SK-N-DZ (cell line): ENCODE results near the gene SOCS7.
A peak's percentile ranks its signal among the peaks of the same experiment; 100 is the strongest.

Experiments used
- DNase-seq: peaks from one replicate; pipeline ENCODE4 v3.0.0-alpha.2; 2015; ENCODE audit warnings: low spot score

Gene SOCS7

GRCh38 chr17:38358586-38359513, 7.2 kb downstream of the SOCS7 start:
- no peak for DNase-seq

DNA sequence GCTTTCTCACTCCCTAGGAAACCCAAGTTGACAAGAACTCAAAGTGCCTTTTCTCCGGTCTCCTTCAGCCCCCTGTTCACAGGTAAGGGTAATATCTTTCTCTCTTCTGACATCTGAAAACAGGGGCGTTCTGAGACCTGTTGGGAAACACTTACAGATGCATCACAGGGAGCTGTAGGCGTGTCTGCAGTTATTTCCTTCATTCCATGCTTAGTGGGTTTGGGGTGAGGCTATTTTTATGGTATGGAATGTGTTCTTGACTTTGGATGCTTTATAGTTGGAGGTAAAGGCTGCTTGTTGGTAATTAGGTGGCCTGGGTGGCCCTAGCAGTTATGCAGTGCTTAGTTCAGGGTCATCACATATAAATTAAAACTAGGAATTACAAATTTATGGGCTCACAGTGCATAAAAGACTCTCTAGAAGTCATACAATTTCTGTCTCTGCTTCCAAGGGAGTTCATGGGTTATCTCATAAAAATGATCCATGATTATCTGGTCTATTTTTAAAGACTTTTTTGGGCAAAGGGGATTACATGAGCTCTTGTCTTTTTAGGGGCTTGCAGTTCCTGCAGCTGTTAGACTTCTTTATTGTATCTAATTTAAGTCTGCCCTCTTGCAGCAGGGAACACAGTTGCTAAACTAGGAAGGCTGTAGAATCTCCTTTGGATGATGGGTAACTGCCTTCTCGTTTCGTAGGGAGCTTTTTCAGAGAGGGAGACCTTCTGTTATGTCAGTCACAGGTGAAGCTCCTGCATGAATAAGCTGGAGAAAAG, 10.2 kb downstream of the SOCS7 start:
- no peak for DNase-seq

DNA sequence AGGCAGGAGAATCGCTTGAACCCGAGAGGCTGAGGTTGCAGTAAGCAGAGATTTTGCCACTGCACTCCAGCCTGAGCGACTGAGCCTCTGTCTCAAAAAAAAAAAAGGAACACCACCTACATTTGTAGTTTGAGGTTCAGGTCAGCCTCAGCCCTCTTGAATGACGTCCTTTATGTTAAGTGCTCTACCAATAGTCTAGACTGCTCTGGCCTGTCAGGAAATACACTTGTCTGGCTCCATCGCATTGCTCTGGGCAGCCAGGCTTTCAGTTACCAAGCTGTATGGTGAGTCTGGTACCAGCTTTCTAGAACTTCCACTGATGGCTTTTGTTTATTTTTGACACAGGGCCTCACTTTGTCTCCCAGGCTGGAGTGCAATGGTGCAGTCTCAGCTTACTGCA, 11.4 kb downstream of the SOCS7 start:
- no peak for DNase-seq

- no peak for DNase-seq
These were observed 13.1 kb downstream of the SOCS7 start for GRCh38 chr17:38364741-38365140.

GRCh38 chr17:38369124-38369886, 17.7 kb downstream of the SOCS7 start:
- DNase-seq, result no peak

GRCh38 chr17:38379448-38379847, 27.8 kb downstream of the SOCS7 start:
- no peak for DNase-seq

- no peak for DNase-seq
These were observed 43.4 kb downstream of the SOCS7 start for GRCh38 chr17:38395090-38395489.

DNA sequence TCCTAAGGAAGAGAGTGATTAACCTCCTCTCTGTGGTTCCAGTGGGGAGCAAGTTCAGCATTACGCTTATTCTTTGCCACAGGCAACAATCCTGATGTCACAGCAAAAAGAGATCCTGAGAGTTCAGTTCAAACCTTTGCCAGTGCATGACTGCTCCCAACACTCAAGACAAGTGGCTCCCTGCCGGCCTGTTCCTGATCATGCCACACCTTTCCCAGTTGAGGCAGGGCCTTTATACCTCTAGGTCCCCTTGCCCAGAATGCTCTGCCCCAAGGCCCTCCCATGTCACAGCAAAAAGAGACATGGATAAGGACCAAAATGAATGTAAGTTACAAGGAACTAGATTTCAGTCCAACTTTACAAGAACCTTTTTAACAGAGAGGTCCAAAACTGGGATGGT, 45.6 kb downstream of the SOCS7 start:
- DNase-seq, result no peak

DNA sequence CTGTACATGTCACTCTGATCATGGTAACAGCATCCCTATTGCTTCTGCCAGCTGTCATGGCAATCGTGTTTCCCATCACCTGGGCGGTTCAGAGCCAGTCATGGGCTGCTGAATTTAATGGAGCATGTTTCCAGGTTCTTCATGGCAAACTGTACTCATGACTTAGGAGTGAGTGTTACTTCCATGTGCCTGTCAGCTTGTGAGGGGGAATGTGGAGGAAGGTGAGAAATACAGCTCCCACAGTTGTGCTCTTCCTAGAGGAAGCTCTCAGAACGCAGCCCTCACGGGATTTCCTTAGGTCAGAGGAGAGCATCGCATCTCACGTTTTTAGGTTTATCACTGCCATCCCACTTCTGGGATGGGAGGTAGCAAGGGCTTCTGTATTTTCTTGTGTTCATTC, 48.6 kb downstream of the SOCS7 start:
- DNase-seq, result no peak

GRCh38 chr17:38401459-38401858, 49.8 kb downstream of the SOCS7 start:
- peak; percentile 51 for DNase-seq

DNA sequence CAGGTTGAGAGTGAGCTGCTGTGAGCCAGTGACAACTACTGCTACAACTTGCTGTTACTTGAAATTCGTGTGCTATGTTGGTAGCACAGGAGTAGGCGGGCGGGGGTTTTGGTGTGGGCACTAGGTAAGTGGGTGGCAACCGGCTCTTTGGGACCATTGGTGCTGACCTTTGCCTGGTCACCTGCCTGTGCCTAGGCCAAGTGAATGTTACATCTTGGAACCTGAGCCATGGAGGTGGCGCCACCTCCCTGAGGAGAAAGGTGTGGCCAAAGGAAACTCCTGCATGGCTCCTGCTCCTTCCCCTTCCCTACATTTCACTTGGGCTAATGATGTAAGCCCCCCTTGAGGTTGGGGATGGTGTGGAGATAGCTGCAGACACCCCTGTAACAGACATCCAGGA, 51.3 kb downstream of the SOCS7 start:
- no peak for DNase-seq

- DNase-seq, result peak; percentile 80
These were observed 51.8 kb downstream of the SOCS7 start for GRCh38 chr17:38403491-38403890.

- no peak for DNase-seq
These were observed 52.7 kb downstream of the SOCS7 start for GRCh38 chr17:38404174-38404943.

DNA sequence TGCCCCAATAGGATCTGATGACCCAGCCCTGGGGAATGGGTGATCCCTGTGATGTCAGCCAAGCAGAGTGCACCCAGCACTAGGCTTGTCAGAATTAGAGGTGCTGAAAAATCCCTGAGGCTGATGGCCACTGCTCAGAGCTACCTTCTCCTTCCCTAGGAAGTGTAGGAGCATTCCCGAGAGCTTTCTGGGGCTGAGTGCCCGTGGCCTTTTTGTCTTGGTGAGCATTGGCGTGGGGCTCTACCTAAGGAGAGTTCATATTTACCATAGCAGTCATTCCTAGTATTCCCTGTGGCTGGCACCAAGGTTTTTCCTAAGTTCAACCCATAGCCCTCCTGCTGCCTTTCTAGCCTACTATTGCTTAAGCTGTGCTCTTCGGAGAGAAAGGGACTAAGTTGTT, 54.0 kb downstream of the SOCS7 start:
- no peak for DNase-seq

DNA sequence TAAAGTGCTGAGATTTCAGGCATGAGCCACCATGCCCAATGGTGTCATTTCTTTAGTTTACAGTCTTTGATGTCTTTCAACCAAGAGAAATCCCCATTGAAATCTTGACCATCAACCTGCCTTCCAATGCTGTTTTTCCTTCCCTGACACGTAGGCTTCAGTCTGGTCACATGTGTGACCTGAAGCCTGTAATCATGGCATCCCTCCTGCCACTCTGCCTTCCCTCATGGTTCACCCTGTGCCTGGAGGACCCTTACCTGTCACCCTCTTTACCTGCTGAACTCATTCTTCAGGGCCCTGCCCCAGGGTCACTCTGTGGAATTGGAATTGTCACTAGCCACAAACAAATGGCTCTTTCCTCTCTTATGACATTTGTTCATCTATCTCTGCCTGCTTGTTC, 58.6 kb downstream of the SOCS7 start:
- no peak for DNase-seq

DNA sequence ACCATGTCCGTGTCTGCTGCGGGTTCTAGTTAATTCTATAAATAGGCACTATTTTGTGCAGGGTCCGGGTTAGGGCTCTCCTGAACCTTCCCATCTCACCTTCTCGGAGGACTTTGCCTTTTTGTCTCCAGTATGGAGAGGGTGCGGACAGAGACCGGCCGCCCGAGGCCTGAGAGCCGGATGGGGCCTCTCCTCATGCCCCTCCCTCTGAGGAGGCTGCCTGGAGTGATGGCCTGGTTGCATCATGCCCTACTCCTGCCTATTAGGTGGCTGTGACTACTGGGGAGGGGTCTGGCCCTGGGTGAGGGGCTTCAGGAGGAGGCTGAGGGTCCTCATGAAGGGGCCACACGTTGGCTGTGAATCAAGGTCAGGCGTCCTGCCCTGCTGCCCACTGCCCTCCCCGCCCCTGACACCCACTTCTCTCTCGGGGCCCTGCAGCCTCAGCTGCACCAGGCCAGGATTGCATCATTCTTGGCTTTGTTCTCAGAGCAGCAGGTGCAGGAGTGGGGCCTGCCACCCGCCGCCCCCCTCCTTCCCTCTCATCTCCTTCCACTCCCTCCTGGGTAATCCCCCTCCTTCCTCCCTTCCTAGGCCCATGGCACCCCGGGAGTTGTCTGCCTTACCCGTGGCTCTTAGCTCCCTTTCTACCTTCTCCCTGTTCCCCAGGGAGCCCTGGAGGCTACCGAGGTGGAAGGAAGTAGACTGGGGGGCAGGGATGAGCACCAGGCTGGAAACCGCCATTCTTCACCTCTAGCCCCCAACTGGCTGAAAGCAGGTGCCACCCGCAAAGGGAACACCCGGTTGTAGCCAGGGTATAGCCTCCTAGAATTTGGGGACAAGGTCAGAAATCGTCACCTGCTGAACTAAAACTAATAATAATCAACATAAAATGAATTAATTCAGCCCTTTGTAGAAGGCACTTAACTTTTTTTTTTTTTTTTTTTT, 63.9 kb downstream of the SOCS7 start:
- peak; percentile 89 for DNase-seq

GRCh38 chr17:38416840-38417209, 65.2 kb downstream of the SOCS7 start:
- DNase-seq, result peak; percentile 60

DNA sequence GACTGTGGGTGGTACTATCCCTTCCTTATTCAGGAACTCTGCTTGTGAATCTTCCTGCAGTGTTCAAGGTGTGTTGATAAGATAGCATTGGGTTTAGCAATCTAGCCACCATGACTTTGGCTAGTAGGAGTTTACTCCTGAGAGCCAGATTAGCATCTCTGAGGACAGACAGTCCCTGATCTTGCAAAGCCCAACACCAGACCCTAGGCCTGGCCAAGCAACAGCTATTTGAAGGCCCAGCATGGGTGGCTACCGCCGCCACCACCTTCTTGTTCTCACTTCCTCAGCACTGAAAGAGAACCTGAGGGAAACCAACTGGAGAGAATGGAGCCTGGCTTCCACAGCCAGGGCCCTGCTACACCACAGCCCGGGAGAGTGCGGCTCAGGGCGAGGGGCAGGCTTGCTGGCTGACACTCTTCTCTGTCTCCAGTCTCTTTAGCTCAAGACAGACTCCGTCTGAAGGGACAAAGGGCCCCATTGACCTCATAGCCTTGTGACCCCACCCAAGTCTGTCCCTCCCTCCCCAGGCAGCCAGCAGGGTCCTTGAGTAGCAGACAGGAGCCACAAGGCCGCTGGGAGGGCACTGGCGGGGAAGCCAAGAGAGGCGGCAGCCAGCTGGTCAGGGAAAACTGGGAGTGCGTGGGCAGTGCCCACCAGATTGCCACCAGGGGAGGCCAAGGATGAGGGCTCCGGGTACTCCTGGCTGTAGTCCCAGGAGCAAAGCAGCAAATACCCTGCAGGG, 65.7 kb downstream of the SOCS7 start:
- peak; percentile 72 for DNase-seq

DNA sequence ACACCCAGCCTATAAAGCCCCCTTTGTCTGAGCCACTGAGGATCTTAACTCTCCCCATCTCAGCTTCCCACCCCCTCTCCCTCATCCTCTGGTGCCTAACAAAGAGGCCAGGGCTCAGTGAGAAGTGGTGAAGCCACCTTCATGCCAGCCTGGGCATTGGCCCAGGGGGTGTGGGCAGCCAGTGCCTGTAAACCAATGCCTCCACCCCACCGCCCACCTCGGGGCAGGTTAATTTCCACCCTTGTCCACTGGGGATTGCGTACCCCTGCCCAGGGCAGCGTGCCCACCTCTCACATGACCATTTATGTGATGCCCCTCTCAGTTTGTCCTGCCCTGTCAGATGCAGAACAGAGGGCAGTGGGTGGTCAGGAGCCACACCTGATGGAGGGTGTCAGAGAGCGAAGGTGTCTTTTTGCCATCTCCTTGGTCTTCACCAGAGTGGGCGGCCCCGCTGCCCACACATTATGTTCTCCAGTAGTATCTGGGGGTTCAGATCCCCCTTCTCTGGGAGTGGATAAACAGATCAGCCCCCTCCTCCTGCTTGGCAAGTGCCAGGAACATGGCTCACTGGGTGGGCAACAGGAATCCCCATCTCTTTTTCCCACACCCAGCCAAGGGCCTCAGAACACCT, 66.5 kb downstream of the SOCS7 start:
- DNase-seq, result no peak
